Measurements from ENCODE around the gene STARD4.

Gene STARD4

GRCh38 chr5:111478266-111478665 lies 34.1 kb downstream of the STARD4 start:
- Histone ChIP-seq H3K27ac (no peak overlapping the region), H3K4me3 (no peak overlapping the region)
- DNase-seq (ENCODE audit: low spot score): no peak
- no peak for TF ChIP-seq CTCF (IDR thresholded peaks at IDR 0.05)

- no peak for TF ChIP-seq CTCF (IDR thresholded peaks at IDR 0.05)
- DNase-seq (ENCODE audit: low spot score): no peak
Measured at GRCh38 chr5:111472579-111472978, 39.8 kb downstream of the STARD4 start.

GRCh38 chr5:111472096-111472495 lies 40.2 kb downstream of the STARD4 start:
- H3K4me3 ChIP-seq: no peak overlapping the region
- H3K27ac ChIP-seq: no peak overlapping the region
- TF ChIP-seq CTCF (IDR thresholded peaks at IDR 0.05): no peak
- DNase-seq (ENCODE audit: low spot score): no peak

More at GRCh38 chr5:111472579-111472978, 39.8 kb downstream of the STARD4 start:
- no peak overlapping the region for H3K4me3 ChIP-seq
- H3K27ac ChIP-seq: no peak overlapping the region

GRCh38 chr5:111469903-111470302 lies 42.4 kb downstream of the STARD4 start:
- TF ChIP-seq CTCF (IDR thresholded peaks at IDR 0.05): no peak
- Histone ChIP-seq H3K27ac (no peak overlapping the region), H3K4me3 (no peak overlapping the region)
- DNase-seq (ENCODE audit: low spot score): no peak

- no peak for TF ChIP-seq CTCF (IDR thresholded peaks at IDR 0.05)
- H3K4me3 ChIP-seq: no peak overlapping the region
- H3K27ac ChIP-seq: no peak overlapping the region
- DNase-seq (ENCODE audit: low spot score): no peak
Measured at GRCh38 chr5:111469293-111469896, 42.9 kb downstream of the STARD4 start.

- Histone ChIP-seq H3K4me3 (no peak overlapping the region), H3K27ac (no peak overlapping the region)
- no peak for TF ChIP-seq CTCF (IDR thresholded peaks at IDR 0.05)
- DNase-seq (ENCODE audit: low spot score): no peak
Measured at GRCh38 chr5:111463311-111463710, 49.0 kb downstream of the STARD4 start.

- Histone ChIP-seq H3K27ac (no peak overlapping the region), H3K4me3 (no peak overlapping the region)
- DNase-seq (ENCODE audit: low spot score): no peak
- no peak for TF ChIP-seq CTCF (IDR thresholded peaks at IDR 0.05)
Measured at GRCh38 chr5:111461934-111462333, 50.4 kb downstream of the STARD4 start.

All from coronary artery (tissue), 2 donors.